ENCODE measurements around the gene F2R.

The F2R gene

DNA sequence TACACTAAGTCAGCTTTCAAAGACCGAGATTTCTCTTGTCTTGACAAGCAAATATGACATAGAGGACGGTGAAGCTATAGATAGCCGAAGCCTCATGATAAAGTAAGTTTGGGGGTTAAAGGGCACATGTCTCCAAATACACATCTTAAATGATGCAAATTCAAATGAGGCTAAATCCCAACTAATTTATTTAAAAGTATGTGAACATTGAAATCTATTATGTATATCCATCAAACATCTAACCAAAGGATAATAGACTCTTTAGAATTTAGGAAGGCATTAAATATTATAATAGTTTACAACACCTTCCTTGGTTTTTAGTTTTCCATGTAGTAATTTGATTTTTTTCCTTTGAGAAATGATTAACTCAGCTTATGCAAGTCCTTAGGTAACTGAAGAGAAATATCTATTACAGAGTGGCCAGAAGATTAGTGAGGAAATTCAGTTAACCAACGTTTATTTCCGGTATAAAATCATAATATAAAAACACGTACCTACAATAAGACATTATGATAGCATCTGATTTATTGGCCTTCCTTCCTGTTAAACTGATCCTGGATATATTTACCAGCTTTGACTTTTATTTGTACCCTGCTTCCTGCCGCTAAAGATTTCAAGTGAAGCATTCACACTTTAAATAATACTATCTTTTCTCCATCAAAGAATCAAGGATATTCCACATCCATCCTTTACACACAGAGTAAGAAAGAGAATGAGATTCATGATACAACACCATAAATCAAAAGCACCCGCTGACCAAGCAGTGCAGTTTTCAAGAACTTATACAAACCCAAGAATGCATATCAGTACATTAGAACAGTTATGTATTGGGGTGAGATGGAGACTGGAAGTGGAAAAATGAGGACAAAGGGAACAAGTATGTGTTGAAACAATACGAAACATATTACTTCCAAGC is 31.9 kb upstream of the F2R start:
- FAIRE-seq: no peak
- DNase-seq (ENCODE audit: insufficient read length, low spot score): no peak
- no peak for TF ChIP-seq POLR2A (IDR thresholded peaks at IDR 0.05; ENCODE audit: low read depth, low read length)

DNA sequence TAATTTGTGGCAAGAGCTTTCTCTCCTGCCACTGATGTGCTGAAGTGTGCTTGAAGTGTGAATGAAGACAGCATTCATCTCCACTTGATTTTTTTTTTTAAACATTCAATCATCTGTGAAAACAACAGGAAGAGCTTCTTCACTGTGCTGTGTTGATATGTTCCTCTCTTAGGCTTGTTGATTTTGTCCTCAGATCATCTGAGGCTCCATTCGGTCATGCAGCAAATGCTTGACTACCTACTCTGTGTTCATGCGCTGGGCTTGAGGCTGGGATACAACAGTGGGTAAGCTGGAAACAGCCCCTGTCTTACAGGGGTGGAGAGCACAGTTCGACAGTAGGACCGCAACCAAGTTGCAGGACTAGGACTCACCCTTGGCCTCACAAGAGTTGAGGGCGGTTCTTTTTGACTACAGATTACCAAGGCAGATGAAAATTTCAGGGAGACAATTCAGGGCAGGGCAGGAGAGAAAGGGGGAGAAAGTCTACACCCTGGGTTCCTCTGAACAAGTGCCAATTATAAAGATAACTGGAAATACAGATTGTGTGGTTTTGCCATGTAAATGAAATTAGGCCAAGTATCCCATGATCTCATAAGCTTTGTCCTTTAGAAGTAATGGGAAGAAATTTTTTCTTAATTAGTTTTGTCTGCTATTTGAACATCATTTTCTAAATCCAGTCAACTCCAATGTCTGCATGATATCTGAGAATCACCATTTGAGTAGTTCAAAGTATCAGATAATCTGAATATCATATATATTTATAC is 31.0 kb upstream of the F2R start:
- FAIRE-seq: no peak
- no peak for TF ChIP-seq POLR2A (IDR thresholded peaks at IDR 0.05; ENCODE audit: low read depth, low read length)
- DNase-seq (ENCODE audit: insufficient read length, low spot score): no peak

DNA sequence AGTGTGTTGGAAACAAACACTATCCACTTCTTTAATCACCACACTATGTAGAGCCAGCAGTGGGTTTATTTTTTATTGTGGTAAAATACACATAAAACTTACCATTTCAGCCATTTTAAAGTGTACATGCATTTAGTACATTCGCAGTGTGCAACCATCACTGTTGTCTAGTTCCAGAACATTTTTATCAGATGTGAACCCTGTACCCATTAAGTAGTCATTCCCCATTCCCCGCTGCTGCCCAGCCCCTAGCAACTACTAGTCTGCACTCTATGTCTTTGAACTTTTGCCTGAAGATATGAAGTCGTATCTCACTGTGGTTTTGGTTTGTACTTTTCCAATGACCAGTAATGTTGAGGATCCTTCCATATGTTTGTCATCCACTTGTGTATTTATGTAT is 30.2 kb upstream of the F2R start:
- TF ChIP-seq POLR2A (IDR thresholded peaks at IDR 0.05; ENCODE audit: low read depth, low read length): no peak
- DNase-seq (ENCODE audit: insufficient read length, low spot score) (no peak), FAIRE-seq (no peak)

DNA sequence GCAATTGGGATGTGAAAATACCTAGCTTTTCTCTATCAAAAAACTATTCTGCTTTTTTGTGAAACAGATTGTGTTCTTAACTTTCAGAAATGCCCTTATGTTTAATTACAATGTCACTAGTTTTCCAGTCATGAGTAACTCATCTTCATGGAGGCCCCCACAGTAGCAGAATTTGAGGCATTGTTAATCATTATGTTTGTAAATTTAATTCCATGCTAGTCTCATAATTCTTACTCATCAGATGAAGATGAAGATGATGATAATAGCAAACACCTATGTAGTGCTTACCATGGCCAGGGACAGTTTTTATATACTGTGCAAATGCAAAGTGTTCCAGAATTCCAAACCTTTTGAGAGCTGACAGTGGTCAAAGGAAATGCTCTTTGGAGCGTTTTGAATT is 27.7 kb upstream of the F2R start:
- no peak for FAIRE-seq
- no peak for DNase-seq (ENCODE audit: insufficient read length, low spot score)
- no peak for TF ChIP-seq POLR2A (IDR thresholded peaks at IDR 0.05; ENCODE audit: low read depth, low read length)

DNA sequence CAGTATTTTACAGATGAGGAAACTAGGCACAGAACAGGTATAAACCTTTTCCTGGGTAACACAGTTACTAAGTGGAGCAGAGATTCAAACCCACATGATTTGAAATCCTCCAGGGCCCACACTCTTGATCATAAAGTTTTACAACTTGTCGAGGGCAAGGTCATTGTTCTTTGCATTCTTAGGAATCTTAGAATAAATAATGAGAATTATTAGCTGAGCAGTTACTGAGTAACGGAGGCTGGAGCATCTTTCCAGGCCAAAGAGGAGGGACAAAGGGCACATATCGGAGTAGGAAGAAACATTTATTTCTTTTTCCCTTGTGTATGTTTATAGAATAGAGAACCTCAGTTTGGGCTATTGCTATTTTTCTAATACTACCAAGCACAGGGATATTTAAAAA is 27.1 kb upstream of the F2R start:
- DNase-seq (ENCODE audit: insufficient read length, low spot score) (no peak), FAIRE-seq (no peak)
- no peak for TF ChIP-seq POLR2A (IDR thresholded peaks at IDR 0.05; ENCODE audit: low read depth, low read length)

DNA sequence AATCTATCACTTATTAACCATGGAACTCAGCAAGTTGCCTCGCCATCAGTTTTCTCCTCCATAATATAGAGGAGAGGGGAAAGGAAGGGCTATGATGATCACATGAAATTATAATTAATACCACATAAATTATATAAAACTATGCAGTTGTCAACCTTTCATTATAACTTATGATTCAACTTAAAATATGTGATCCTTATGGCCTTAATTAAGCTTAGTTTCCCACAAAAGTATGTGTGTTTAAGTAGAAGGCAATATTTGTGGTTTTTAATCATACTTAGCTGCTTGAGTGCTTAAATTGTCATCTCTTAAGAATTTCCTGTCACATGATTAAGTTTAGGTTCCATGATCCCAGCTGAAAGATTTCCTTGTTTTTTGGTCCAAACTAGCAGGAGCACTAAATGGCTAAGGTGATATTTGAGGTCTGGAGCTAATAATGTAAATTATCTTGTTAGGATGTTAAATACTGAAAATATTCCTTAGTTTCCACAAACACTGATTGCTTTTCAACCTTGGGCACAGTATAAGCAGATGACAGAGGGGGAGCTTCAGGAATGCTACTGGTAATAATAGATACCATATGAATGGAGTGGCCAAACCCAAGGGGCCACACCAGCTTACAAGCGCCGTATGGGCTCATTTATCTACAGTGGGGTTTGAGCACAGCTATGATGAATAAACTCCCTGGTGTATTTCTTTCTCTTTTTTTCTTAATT is 26.4 kb upstream of the F2R start:
- peak; percentile 57 for FAIRE-seq
- no peak for TF ChIP-seq POLR2A (IDR thresholded peaks at IDR 0.05; ENCODE audit: low read depth, low read length)
- peak; percentile 13 for DNase-seq (ENCODE audit: insufficient read length, low spot score)

DNA sequence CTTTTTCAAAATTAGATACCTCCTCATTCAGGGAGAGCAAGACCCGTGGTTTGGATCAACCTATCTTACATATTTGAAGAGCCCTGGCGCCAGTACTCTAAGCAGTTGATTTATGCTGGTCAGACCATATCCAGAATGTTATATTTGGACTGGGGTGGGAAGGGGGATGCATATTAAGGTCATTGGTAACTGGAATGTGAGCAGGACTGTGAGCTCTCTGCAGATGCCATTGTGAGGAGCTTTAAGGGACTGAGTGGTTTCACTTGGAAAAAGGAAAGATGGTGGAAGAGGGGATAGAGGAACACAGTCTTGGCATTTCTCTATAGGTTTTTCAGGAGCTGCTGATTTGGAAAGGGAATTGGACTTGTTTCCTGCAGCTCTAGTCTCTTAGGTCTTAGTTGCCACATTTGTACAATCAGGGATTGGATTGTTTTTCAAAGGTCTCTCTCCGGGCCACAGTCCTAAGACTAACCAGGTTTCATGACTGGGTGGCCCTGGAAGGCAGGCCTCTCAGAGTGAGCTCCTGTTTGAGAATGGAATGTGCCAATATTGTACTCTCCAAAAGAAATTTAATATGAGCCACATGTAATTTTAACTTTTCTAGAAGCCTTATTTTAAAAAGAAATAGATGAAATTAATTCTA is 25.8 kb upstream of the F2R start:
- TF ChIP-seq POLR2A (IDR thresholded peaks at IDR 0.05; ENCODE audit: low read depth, low read length): no peak
- FAIRE-seq: no peak
- no peak for DNase-seq (ENCODE audit: insufficient read length, low spot score)

DNA sequence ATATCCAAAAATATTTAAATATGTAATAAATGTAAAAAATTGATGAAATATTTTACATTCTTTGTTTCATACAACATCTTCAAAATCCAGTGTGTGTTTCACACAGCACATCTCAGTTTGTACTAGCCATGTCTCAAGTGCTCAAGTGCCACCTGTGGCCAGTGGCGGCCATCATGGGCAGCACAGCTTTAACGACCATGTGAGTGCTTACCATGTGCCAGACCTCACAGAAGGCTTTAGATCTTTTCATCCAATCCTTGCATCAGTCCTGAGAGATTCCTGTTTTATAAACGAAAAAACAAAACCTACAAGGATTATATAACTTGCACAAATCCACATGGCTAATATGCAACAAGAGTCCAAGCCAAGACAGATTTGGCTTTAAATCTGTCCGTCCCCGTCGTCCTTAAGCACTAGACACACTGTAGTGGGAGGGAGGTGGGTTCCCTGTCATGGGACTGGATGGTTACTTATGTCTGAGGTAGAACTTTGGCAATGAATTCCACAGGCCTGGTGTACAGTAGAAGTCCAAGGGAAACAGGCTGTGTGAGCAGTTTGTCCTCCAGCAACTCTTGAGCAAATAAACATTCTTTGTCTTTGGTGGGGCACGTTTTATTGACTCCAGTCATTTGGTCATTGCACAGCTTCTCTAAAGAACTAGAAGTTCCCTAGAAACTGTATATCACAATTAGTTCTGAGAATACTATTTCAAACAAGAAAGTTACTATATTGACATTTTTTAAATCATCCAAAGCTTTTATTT is 25.0 kb upstream of the F2R start:
- FAIRE-seq: no peak
- TF ChIP-seq POLR2A (IDR thresholded peaks at IDR 0.05; ENCODE audit: low read depth, low read length): no peak
- no peak for DNase-seq (ENCODE audit: insufficient read length, low spot score)

DNA sequence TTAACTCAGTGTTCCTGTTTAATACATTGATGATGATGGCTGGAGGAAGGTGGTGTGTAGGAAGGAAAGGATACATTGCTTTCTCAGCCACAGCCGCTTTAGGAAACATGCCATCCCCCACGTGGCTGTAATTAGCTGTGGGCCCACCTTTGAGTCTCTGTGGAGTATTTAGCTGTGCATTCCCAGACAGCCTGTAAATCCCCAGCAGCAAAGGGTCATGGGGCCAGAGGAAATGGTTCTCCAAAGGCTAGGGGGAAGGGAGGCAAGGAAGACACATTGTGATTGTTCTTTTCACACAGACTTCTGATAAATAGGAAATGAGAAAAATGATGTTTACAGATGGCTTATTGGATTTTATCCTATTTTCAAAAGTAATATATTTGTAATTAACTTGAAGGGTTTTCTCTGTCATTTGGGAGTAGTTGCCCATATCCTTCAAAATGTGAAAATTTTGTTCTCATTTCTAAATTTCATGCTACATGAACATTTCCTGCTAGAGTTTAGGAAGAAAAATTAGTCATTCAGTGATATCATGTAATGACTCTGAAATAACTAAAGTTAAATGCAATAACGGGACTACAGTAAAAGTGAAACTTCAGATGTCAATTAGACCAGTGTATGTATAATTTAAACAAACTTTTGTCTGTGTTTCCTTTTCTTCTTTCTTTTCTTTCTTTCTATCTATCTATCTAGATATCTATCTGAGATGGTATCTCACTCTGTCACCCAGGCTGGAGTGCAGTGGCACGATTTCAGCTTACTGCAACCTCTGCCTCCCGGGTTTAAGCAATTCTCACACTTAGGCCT is 24.3 kb upstream of the F2R start:
- FAIRE-seq: no peak
- no peak for DNase-seq (ENCODE audit: insufficient read length, low spot score)
- TF ChIP-seq POLR2A (IDR thresholded peaks at IDR 0.05; ENCODE audit: low read depth, low read length): no peak

DNA sequence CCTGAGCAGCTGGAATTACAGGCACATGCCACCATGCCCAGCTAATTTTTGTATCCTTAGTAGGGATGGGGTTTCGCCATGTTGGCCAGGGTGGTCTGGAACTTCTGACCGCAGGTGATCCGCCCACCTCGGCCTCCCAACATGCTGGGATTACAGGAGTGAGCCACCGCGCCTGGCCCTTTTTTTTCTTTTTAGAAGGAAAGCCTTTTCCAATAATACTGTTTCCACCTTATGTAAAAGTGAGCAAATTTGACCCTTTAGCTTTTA is 23.7 kb upstream of the F2R start:
- DNase-seq (ENCODE audit: insufficient read length, low spot score) (no peak), FAIRE-seq (no peak)
- TF ChIP-seq POLR2A (IDR thresholded peaks at IDR 0.05; ENCODE audit: low read depth, low read length): no peak

DNA sequence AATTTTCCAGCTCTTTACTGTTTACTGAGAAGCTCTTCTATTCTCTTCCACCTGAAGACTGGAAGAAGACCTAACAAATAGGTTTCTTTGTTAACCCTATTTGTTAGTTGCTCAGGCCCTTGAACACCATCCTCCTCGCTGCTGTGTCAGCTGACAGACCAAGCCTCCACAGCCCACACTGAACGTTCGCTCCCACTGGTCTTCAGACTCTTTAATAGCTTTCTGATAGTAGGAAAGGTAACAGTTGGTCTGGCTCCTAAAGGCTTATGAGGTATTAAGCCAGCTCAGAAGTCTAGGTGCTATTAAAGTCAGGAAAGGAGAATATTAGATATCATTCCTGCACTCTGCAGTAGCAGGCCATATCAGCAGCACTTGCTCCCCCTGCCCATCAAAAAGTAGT is 23.3 kb upstream of the F2R start:
- FAIRE-seq (no peak), DNase-seq (ENCODE audit: insufficient read length, low spot score) (no peak)
- TF ChIP-seq POLR2A (IDR thresholded peaks at IDR 0.05; ENCODE audit: low read depth, low read length): no peak

DNA sequence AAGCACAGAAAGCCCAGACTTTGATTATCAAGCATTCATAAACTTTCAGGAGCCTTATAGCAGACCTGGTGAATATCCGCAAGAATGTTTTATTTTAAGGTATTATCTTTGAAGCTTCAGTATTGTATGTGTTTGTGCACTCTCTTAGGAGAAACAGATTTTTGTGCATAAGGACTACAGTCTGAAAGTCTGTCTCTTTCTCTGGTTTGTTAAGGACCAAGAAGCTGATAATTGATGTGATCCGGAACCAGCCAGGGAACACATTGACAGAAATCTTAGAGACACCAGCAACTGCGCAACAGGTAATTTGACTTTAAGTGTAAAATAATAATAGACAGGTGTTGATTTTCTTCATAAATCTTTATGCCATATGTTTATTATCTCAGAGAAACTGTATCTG is 22.8 kb upstream of the F2R start:
- FAIRE-seq (no peak), DNase-seq (ENCODE audit: insufficient read length, low spot score) (no peak)
- TF ChIP-seq POLR2A (IDR thresholded peaks at IDR 0.05; ENCODE audit: low read depth, low read length): no peak

DNA sequence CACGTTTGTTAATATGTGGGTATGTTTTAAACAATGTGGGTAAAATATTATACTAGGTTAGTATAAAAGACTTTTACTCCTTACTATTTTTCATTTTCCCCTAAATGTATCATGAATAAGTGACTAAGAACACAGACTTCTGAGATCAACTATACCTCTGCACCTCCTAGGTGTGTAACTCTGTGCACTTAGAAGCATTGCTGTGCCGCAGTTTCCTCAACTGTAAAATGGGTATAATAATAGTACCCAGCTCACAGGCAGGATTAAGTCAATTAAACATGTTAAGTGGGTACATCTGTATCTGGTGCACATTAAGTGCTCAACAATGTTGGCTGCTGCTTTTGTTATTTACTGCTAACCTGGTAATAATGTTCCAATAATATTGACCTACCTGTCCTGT is 21.6 kb upstream of the F2R start:
- FAIRE-seq (no peak), DNase-seq (ENCODE audit: insufficient read length, low spot score) (no peak)
- TF ChIP-seq POLR2A (IDR thresholded peaks at IDR 0.05; ENCODE audit: low read depth, low read length): no peak
